ENCODE measurements around the gene CHRNB1.
A peak's percentile ranks its signal among the peaks of the same experiment; 100 is the strongest.

CHRNB1 gene

DNA sequence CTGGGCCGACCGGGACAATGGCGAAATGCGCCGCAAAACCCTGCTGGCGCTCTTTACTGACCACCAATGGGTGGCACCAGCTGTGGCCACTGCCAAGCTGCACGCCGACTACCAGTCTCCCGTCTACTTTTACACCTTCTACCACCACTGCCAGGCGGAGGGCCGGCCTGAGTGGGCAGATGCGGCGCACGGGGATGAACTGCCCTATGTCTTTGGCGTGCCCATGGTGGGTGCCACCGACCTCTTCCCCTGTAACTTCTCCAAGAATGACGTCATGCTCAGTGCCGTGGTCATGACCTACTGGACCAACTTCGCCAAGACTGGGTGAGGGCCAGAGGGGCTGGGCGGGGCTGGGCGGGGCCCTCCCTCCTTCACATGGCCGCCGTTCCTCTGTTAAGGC is 29.1 kb upstream of the CHRNB1 start:
- DNase-seq, result no peak

- DNase-seq, result no peak
Observed at GRCh38 chr17:7416323-7416722, 28.5 kb upstream of the CHRNB1 start.

- DNase-seq, result no peak
Observed at GRCh38 chr17:7417056-7417655, 27.7 kb upstream of the CHRNB1 start.

- DNase-seq, result no peak
Observed at GRCh38 chr17:7418472-7419152, 26.2 kb upstream of the CHRNB1 start.

DNA sequence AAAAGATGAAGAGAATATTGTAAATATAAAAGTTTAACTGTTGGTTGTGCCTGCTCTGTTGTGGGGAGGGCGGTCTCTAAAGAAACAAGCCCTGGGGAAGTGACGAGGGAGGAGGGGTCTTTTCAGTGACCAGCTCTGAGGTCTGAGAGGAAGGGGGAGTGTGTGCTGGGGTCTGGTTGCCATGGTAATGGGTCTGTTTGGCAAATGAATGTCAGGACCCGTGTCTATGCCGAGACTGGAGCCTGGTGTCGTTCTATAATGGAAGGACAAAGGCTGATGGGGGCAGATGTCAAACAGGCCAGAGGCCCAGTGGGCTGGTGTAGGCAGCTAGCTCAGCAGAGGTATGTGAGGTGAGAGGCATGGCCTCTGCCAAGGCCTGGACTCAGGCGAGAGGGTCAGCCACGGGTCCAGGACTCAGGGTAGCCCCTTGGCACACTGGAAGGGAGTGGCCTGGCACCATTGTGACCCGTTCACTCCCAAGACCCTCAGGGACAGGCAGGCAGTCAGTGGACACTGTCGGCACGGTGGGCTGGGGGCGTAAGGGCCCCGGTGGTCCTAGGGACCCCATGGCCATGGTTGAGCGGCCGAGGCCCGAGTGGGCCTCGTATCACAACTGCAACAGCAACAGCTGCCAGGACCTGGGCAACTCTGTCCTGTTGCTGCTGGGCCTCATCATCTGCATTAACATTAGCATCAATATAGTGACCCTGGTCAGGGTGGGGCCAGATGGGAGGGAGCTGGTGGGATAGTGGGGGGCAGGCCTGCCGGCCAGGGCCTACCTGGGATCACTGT is 24.8 kb upstream of the CHRNB1 start, which contains the start of gene SPEM1:
SPEM1 (plus strand) TSS at position 506 of the 792 bp plus-strand sequence; CDS start at position 567, 61 bp downstream.
- no peak for DNase-seq

DNA sequence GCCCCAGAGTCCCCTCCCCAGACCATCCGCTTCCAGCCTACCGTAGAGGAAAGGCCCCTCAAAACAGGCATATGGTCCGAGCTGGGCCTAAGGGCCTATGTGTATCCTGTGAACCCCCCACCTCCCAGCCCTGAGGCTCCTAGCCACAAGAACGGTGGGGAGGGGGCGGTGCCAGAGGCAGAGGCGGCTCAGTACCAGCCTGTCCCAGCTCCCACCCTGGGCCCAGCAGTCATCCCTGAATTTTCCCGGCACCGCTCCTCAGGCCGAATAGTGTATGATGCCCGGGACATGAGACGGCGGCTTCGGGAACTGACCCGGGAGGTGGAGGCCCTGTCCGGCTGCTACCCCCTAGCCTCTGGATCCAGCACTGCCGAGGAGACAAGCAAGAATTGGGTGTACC is 23.7 kb upstream of the CHRNB1 start:
- no peak for DNase-seq

DNA sequence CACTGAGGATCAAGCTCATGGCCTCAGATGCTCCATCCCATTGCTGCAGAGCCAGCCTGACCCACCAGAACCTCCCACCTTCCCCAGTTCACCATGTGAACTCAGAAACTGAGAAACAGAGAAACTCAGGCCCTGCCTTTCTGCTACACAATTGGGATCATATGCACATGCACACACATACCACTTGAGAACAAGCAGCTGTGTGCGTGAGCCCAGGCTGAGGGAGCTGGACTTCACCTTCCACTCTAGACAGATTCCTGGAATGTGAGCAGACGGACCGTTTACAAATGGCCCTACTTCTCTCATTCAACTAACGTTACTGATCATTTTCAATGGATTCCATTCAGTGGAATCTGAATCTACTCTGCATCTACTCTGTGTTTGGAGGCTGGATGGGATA is 21.2 kb upstream of the CHRNB1 start:
- DNase-seq, result no peak

GRCh38 chr17:7425316-7425715 is 19.5 kb upstream of the CHRNB1 start, which contains the start of gene SPEM2:
TSS of gene SPEM2 (plus strand) at chr17:7425616. CDS start at chr17:7425689, 73 bp downstream.
- no peak for DNase-seq

- DNase-seq, result no peak
Observed at GRCh38 chr17:7425756-7426155, 19.1 kb upstream of the CHRNB1 start.

GRCh38 chr17:7426203-7426863 is 18.5 kb upstream of the CHRNB1 start:
- DNase-seq, result no peak

DNA sequence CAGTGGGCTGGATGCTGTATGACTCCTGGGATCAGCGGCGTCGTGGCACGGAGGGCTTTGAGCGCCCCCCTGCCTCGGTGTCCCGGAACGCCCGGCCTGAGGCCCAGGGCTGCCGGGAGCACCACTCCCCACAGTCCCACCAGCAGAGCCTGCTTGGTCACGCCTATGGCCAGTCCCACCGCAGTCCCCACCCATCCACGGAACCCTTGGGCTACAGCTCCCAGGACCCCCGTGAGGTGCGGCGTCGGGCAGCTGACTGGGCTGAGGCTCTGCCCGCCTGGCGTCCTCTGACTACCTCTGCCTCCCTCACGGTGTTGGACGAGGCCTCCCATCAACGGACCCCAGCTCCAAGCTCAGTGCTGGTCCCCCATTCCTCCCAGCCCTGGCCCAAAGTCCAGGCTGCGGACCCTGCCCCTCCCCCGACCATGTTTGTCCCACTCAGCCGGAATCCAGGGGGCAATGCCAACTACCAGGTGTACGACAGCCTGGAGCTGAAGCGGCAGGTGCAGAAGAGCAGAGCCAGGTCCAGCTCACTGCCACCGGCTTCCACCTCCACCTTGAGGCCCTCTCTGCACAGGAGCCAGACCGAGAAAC is 17.9 kb upstream of the CHRNB1 start:
- no peak for DNase-seq

GRCh38 chr17:7427549-7427948 is 17.3 kb upstream of the CHRNB1 start:
- DNase-seq, result no peak

DNA sequence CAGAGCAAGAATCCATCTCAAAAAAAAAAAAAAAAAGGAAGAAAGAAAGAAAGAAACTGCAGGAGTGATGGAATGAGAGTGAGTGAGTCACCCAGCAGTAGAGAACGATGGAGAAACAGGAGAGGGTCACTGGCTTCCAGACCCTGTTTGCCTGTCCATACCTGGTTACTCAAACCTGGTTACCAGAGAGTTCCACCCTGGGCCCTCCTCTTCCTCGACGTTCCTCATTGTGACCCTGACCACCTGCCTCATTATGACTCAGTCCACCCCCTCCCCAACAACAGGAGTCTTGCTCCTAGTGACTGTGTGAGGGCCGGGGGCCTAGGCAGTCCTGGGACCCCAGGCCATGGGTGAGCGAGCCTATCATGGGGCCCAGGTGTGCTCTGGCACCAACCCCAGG is 16.3 kb upstream of the CHRNB1 start, which contains the start of gene SPEM3:
SPEM3 (plus strand) TSS at position 301 of the 400 bp plus-strand sequence; CDS start at position 347, 46 bp downstream.
- DNase-seq, result no peak

DNA sequence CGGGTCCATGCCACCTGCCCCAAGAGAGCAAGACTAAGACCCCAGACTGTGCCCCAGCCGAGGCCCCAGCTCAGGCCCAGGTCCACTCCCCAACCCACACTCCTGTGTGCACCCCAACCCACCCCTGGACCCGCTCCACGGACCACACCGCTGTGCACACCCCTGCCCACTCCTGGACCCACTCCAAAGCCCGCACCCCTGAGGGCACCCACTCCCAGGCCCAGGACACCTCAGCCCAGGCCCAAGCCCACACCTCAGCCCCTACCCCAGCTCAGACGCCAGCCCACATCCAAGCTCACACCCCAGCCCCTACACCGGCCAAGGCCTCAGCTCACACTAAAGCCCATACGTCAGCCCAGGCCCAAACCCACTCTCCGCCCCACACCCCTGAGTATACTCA is 15.1 kb upstream of the CHRNB1 start:
- DNase-seq, result no peak

GRCh38 chr17:7431231-7431630 is 13.6 kb upstream of the CHRNB1 start:
- DNase-seq, result no peak

GRCh38 chr17:7432296-7432695 is 12.6 kb upstream of the CHRNB1 start:
- no peak for DNase-seq

- peak; percentile 34 to 43 for DNase-seq
Observed at GRCh38 chr17:7435676-7436555, 8.9 kb upstream of the CHRNB1 start.

DNA sequence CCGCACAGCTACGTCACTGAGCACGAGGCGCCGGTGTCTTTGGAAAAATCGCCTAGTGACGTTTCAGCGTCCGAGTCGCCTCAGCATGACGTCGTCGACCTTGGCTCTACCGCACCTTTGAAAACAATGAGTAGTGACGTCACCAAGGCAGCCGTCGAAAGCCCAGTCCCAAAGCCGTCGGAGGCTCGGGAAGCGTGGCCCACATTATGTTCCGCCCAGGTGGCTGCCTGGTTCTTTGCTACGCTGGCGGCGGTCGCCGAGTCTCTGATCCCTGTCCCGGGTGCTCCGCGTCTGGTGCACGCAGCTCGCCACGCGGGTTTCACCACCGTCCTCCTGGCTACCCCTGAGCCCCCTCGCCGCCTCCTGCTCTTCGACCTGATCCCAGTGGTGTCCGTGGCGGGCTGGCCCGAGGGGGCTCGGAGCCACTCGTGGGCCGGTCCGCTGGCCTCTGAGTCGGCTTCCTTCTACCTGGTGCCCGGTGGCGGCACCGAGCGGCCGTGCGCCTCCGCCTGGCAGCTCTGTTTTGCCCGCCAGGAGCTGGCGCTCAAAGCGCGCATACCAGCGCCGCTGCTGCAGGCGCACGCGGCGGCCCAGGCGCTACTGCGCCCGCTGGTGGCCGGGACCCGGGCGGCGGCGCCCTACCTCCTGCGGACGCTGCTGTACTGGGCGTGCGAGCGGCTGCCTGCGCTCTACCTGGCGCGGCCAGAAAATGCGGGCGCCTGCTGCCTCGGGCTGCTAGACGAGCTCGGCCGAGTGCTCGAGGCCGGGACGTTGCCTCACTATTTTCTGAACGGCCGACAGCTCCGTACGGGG is 8.1 kb upstream of the CHRNB1 start:
- DNase-seq, result peak; percentile 83 to 92

GRCh38 chr17:7437369-7437863 is 7.4 kb upstream of the CHRNB1 start:
- no peak for DNase-seq

GRCh38 chr17:7437950-7438614 is 6.8 kb upstream of the CHRNB1 start:
- DNase-seq, result no peak
